ENCODE measurements around the gene KCNJ10.

- TF ChIP-seq CTCF (IDR thresholded peaks at IDR 0.05) (no peak), POLR2A (IDR thresholded peaks at IDR 0.05) (no peak)
Measured at GRCh38 chr1:160090760-160091159, 20.8 kb upstream of the KCNJ10 start.

Data from right lobe of liver (tissue), 4 donors.